KMS-11 (cell line): ENCODE results near the gene TMC6.

ENCODE experiments used
- H2AFZ ChIP-seq: fragments of 200-600 bp; sonication (generic); 2 replicates; pipeline ENCODE4 v1.6.1; 2016; ENCODE audit warnings: antibody characterized with exemption, mixed run types, low read depth
- H3K27ac ChIP-seq: fragments of 200-600 bp; sonication (generic); 2 replicates; pipeline ENCODE4 v1.6.1; 2016; ENCODE audit warnings: mild to moderate bottlenecking, mixed run types
- H3K27me3 ChIP-seq: fragments of 200-600 bp; sonication (generic); 2 replicates; pipeline ENCODE4 v1.6.1; 2017; ENCODE audit warnings: mild to moderate bottlenecking, low read depth, mixed run types, moderate library complexity; ENCODE audit not compliant: insufficient read depth
- H3K36me3 ChIP-seq: fragments of 200-600 bp; sonication (generic); 2 replicates; pipeline ENCODE4 v1.6.1; 2017; ENCODE audit warnings: mild to moderate bottlenecking, mixed run types; ENCODE audit not compliant: insufficient read depth
- H3K4me1 ChIP-seq: fragments of 200-600 bp; sonication (generic); 2 replicates; pipeline ENCODE4 v1.6.1; 2016; ENCODE audit warnings: mild to moderate bottlenecking, low read depth, mixed run types; ENCODE audit not compliant: poor library complexity, severe bottlenecking
- H3K4me2 ChIP-seq: fragments of 200-600 bp; sonication (generic); 2 replicates; pipeline ENCODE4 v1.7.0; 2016; ENCODE audit warnings: mild to moderate bottlenecking, mixed run types
- H3K4me3 ChIP-seq: fragments of 200-600 bp; sonication (generic); IDR thresholded peaks from 2 replicates; pipeline ENCODE4 v1.6.1; 2017; ENCODE audit warnings: low read depth, low read length, mixed read lengths; ENCODE audit not compliant: insufficient read depth
- H3K79me2 ChIP-seq: fragments of 200-600 bp; sonication (generic); 2 replicates; pipeline ENCODE4 v1.6.1; 2016; ENCODE audit warnings: low read depth, mixed run types; ENCODE audit not compliant: insufficient read depth
- H3K9ac ChIP-seq: fragments of 200-600 bp; sonication (generic); 2 replicates; pipeline ENCODE4 v1.6.1; 2016; ENCODE audit warnings: mild to moderate bottlenecking, mixed run types
- H4K20me1 ChIP-seq: fragments of 200-600 bp; sonication (generic); 2 replicates; pipeline ENCODE4 v1.6.1; 2016; ENCODE audit warnings: mild to moderate bottlenecking, mixed run types; ENCODE audit not compliant: insufficient read depth
- TF ChIP-seq, protein P1 (sequence below): fragments of 200-600 bp; sonication (generic); conservative IDR thresholded peaks from 2 replicates; pipeline ENCODE4 v1.6.1; 2017; ENCODE audit warnings: low read depth, mild to moderate bottlenecking, antibody characterized with exemption, low read length, moderate library complexity, mixed read lengths

TMC6 gene

DNA sequence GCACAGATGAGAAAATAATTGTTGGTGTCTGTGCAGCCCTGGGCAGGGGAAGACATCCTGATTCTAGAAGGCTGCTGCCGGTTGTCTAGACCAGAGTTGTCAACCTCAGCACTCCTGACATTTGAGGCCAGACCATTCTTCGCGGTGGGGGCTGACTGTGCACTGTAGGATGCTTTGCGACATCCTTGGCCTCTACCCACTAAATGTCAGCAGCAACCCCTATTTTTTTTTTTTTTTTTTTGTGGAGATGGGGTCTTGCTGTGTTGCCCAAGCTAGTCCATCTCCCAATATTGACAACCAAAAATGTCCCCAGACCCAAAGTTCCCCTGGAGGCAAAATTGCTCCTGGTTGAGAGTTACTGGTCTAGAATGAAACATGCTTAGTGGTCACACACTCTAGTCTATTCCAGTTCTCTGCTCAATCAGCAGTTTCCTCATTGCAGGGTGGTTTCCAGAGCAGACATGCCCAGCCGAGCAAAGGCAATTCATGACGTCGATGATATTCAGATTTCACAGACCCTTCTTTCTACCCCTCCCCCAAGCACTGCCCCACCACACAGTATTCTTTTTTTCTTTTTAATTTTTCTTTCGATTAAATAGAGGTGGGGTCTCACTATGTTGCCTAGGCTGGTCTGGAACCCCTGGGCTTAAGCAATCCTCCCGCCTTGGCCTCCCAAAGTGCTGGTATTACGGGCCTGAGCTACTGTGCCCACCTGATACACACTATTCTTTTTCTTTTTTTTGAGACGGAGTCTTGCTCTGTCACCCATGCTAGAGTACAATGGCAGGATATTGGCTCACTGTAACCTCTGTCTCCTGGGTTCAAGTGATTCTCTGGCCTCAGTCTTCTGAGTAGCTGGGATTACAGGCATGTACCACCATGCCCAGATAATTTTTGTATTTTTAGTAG lies 26.6 kb upstream of the TMC6 start:
- H3K27ac ChIP-seq, result peak overlapping the region; percentile 98
- H4K20me1 ChIP-seq, result no peaks in the 10 kb centered on the region
- H3K4me1 ChIP-seq, result peaks cover 71% of the 10 kb centered on the region
- H3K9ac ChIP-seq, result peak overlapping the region; percentile 85
- no peaks in the 10 kb centered on the region for H3K79me2 ChIP-seq
- H3K36me3 ChIP-seq, result no peaks in the 10 kb centered on the region
- TF ChIP-seq, protein P1, sequence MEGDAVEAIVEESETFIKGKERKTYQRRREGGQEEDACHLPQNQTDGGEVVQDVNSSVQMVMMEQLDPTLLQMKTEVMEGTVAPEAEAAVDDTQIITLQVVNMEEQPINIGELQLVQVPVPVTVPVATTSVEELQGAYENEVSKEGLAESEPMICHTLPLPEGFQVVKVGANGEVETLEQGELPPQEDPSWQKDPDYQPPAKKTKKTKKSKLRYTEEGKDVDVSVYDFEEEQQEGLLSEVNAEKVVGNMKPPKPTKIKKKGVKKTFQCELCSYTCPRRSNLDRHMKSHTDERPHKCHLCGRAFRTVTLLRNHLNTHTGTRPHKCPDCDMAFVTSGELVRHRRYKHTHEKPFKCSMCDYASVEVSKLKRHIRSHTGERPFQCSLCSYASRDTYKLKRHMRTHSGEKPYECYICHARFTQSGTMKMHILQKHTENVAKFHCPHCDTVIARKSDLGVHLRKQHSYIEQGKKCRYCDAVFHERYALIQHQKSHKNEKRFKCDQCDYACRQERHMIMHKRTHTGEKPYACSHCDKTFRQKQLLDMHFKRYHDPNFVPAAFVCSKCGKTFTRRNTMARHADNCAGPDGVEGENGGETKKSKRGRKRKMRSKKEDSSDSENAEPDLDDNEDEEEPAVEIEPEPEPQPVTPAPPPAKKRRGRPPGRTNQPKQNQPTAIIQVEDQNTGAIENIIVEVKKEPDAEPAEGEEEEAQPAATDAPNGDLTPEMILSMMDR, result no peak
- H3K4me2 ChIP-seq, result peak overlapping the region; percentile 92
- H3K4me3 ChIP-seq, result no peak overlapping the region
- peak overlapping the region; percentile 38; the same call in 1 of the 2 replicates for H2AFZ ChIP-seq
- H3K27me3 ChIP-seq, result no peaks in the 10 kb centered on the region

DNA sequence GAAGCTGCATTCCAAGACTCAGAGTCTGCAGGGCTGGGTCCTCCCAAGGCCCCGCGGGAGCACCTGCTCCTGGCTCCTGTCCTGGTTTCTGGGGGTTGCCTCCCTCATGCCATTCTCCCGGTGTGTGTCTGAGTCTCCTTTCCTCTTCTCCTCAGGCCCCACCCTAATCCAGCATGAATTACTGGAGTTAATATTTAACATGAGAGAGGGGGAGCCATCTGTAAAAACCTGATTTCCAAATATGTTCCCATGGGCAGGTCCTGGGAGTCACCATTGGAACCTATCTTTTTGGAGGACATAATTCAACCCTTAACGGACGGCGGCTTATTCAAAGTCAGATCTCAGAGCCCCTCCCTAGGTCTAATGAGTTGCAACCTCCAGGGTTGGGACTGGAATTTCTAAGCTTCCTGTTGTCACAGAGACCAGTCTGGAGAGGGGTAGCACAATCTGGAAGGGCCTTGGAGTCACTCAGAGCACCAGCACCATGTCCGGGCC lies 23.0 kb upstream of the TMC6 start:
- Histone ChIP-seq H3K4me2 (no peak overlapping the region), H3K4me1 (peaks cover 72% of the 10 kb centered on the region), H3K9ac (no peak overlapping the region), H4K20me1 (no peaks in the 10 kb centered on the region), H3K4me3 (no peak overlapping the region), H3K27ac (no peak overlapping the region), H3K27me3 (no peaks in the 10 kb centered on the region), H3K79me2 (no peaks in the 10 kb centered on the region), H3K36me3 (no peaks in the 10 kb centered on the region), H2AFZ (no peak overlapping the region)
- TF ChIP-seq, protein P1, result no peak

DNA sequence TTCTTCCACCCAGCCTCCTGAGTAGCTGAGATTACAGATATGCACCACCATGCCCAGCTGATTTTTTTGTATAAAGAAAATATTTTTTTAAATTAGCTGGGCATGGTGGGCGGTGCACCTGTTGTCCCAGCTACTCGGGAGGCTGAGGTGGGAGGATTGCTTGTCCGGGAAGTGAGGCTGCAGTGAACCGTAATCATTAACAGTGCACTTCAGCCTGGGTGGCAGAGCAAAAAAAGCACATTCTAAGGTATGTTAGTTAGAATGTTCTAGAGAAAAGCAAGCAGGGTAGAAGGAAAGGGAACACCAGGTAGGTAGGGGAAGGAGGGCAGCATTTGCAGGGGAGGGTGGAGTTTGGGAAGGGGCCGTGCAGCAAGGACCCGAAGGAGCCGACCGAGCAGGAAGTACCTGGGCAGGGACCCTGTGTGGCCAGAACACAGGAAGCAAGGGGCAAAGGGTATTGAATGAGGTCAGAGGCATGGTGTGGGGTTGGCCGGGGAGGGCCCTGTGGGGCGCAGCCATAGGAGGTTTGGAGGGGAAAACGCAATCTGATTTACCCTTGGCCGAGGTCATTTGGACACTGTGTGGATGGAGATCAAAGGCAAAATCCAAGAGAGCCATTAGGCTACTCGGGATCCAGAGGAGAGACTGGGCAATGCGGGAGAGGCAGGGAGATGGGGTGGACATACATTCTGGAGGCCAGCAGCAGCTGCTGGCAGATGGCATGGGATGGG lies 19.9 kb upstream of the TMC6 start:
- no peak overlapping the region for H3K27ac ChIP-seq
- H3K36me3 ChIP-seq, result no peaks in the 10 kb centered on the region
- H3K79me2 ChIP-seq, result no peaks in the 10 kb centered on the region
- TF ChIP-seq, protein P1, result no peak
- H3K4me2 ChIP-seq, result no peak overlapping the region
- no peaks in the 10 kb centered on the region for H4K20me1 ChIP-seq
- H3K9ac ChIP-seq, result no peak overlapping the region
- no peak overlapping the region for H3K4me3 ChIP-seq
- no peaks in the 10 kb centered on the region for H3K27me3 ChIP-seq
- H2AFZ ChIP-seq, result no peak overlapping the region
- peaks cover 71% of the 10 kb centered on the region for H3K4me1 ChIP-seq

DNA sequence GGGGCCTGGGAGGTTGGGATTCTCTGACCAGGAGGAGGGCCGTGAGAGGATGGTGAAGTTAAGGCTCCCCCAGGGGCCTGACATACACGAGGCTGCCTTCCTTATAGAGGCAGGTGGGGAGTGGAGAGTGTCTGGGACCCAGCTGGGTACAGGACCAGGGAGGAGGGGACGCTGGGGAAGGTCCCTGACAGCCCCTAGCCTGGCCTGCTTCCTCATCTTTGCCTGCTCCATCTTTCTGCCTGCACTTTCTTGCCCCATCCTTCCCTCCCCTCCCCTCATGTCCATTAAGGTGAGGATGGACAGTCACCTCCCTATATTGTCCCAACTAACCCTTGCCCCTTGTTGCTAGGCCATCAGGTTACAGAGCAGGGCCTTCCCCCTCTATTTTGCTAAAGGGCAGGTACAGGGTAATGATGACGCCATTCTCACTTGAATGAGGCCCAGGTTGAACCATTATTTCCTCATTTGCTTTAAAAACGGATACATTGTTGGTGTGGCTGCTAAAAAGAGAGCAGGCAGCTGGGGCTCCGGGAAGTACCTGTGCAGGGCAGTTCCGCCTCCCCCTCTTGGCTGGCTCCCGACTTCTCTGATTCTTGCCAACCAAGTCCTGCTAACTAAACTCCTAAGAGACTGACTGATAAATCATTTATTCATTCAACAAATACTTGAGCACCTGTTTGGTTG lies 18.9 kb upstream of the TMC6 start:
- TF ChIP-seq, protein P1, result no peak
- no peak overlapping the region for H3K4me3 ChIP-seq
- H2AFZ ChIP-seq, result no peak overlapping the region; the same call in 1 of the 2 replicates
- no peak overlapping the region for H3K4me2 ChIP-seq
- H3K4me1 ChIP-seq, result peaks cover 71% of the 10 kb centered on the region
- H4K20me1 ChIP-seq, result no peaks in the 10 kb centered on the region
- no peak overlapping the region for H3K9ac ChIP-seq
- no peaks in the 10 kb centered on the region for H3K36me3 ChIP-seq
- H3K27me3 ChIP-seq, result no peaks in the 10 kb centered on the region
- no peak overlapping the region for H3K27ac ChIP-seq
- H3K79me2 ChIP-seq, result no peaks in the 10 kb centered on the region
